ENCODE results near the gene ANKRD11.
"Not testable (repeated sequence)": the region's sequence is repeated elsewhere in the genome, so short reads cannot be mapped to it uniquely, and the experiment has no call there.

Gene ANKRD11

GRCh38 chr16:89430436-89431157 is 59.8 kb downstream of the ANKRD11 start:
- Histone ChIP-seq H3K9me3 (ENCODE audit: control insufficient read depth, insufficient read depth, low read length) (peaks cover 3% of the 10 kb centered on the region; the same call in 1 of the 2 replicates), H3K4me1 (ENCODE audit: control insufficient read depth, low read length) (peaks cover 12% of the 10 kb centered on the region), H3K4me3 (ENCODE audit: low read length) (no peak overlapping the region), H3K27me3 (ENCODE audit: control insufficient read depth, low read length) (no peaks in the 10 kb centered on the region), H4K20me1 (ENCODE audit: control insufficient read depth, insufficient read depth, low read depth, low read length) (peaks cover 52% of the 10 kb centered on the region), H3K27ac (ENCODE audit: low read depth, low read length) (no peak overlapping the region), H3K79me2 (ENCODE audit: control insufficient read depth, low read length) (peaks cover 86% of the 10 kb centered on the region), H3F3A (ENCODE audit: control insufficient read depth, insufficient read depth) (peaks cover 7% of the 10 kb centered on the region; the same call in 1 of the 2 replicates), H3K4me2 (ENCODE audit: low read length) (no peak overlapping the region), H3K36me3 (ENCODE audit: control insufficient read depth, low read length) (peaks cover 20% of the 10 kb centered on the region), H3K9me2 (replicated peaks; ENCODE audit: control insufficient read depth, low read length) (no peaks in the 10 kb centered on the region)
- TF ChIP-seq CTCF (IDR thresholded peaks at IDR 0.05; ENCODE audit: low read depth, low read length, poor library complexity, severe bottlenecking) (no peak), EZH2phosphoT487 (IDR thresholded peaks at IDR 0.05; ENCODE audit: borderline replicate concordance, low read length) (no peak)

- H3K4me2 ChIP-seq (ENCODE audit: low read length); H3K27ac ChIP-seq (ENCODE audit: low read depth, low read length); H3F3A ChIP-seq (ENCODE audit: control insufficient read depth, insufficient read depth); H3K4me3 ChIP-seq (ENCODE audit: low read length); H3K9me2 ChIP-seq (replicated peaks; ENCODE audit: control insufficient read depth, low read length); H3K9me3 ChIP-seq (ENCODE audit: control insufficient read depth, insufficient read depth, low read length); H3K27me3 ChIP-seq (ENCODE audit: control insufficient read depth, low read length): not testable (repeated sequence)
- H4K20me1 ChIP-seq (ENCODE audit: control insufficient read depth, insufficient read depth, low read depth, low read length), result peaks cover 64% of the 10 kb centered on the region
- peaks cover 18% of the 10 kb centered on the region for H3K36me3 ChIP-seq (ENCODE audit: control insufficient read depth, low read length)
- peaks cover 30% of the 10 kb centered on the region for H3K4me1 ChIP-seq (ENCODE audit: control insufficient read depth, low read length)
- H3K79me2 ChIP-seq (ENCODE audit: control insufficient read depth, low read length), result peaks cover 86% of the 10 kb centered on the region
Observed at GRCh38 chr16:89428605-89429004, 61.8 kb downstream of the ANKRD11 start.

GRCh38 chr16:89426736-89427530 is 63.4 kb downstream of the ANKRD11 start:
- Histone ChIP-seq H3K4me2 (ENCODE audit: low read length) (no peak overlapping the region), H3K9me3 (ENCODE audit: control insufficient read depth, insufficient read depth, low read length) (no peaks in the 10 kb centered on the region; the same call in 1 of the 2 replicates), H3K4me1 (ENCODE audit: control insufficient read depth, low read length) (peaks cover 46% of the 10 kb centered on the region), H3K79me2 (ENCODE audit: control insufficient read depth, low read length) (peaks cover 86% of the 10 kb centered on the region), H3K4me3 (ENCODE audit: low read length) (no peak overlapping the region), H3K9me2 (replicated peaks; ENCODE audit: control insufficient read depth, low read length) (no peaks in the 10 kb centered on the region), H3K27ac (ENCODE audit: low read depth, low read length) (no peak overlapping the region), H3K27me3 (ENCODE audit: control insufficient read depth, low read length) (no peaks in the 10 kb centered on the region), H4K20me1 (ENCODE audit: control insufficient read depth, insufficient read depth, low read depth, low read length) (peaks cover 66% of the 10 kb centered on the region), H3K36me3 (ENCODE audit: control insufficient read depth, low read length) (peaks cover 26% of the 10 kb centered on the region), H3F3A (ENCODE audit: control insufficient read depth, insufficient read depth) (peaks cover 7% of the 10 kb centered on the region; the same call in 1 of the 2 replicates)
- TF ChIP-seq CTCF (IDR thresholded peaks at IDR 0.05; ENCODE audit: low read depth, low read length, poor library complexity, severe bottlenecking) (no peak), EZH2phosphoT487 (IDR thresholded peaks at IDR 0.05; ENCODE audit: borderline replicate concordance, low read length) (no peak)

GRCh38 chr16:89425523-89425922 is 64.8 kb downstream of the ANKRD11 start:
- Histone ChIP-seq H3K4me1 (ENCODE audit: control insufficient read depth, low read length) (peaks cover 47% of the 10 kb centered on the region), H3K27ac (ENCODE audit: low read depth, low read length) (no peak overlapping the region), H4K20me1 (ENCODE audit: control insufficient read depth, insufficient read depth, low read depth, low read length) (peaks cover 59% of the 10 kb centered on the region), H3K4me2 (ENCODE audit: low read length) (no peak overlapping the region), H3K36me3 (ENCODE audit: control insufficient read depth, low read length) (peaks cover 30% of the 10 kb centered on the region), H3K79me2 (ENCODE audit: control insufficient read depth, low read length) (peaks cover 86% of the 10 kb centered on the region), H3F3A (ENCODE audit: control insufficient read depth, insufficient read depth) (peaks cover 6% of the 10 kb centered on the region; the same call in 1 of the 2 replicates), H3K27me3 (ENCODE audit: control insufficient read depth, low read length) (no peaks in the 10 kb centered on the region), H3K9me2 (replicated peaks; ENCODE audit: control insufficient read depth, low read length) (no peaks in the 10 kb centered on the region), H3K9me3 (ENCODE audit: control insufficient read depth, insufficient read depth, low read length) (no peaks in the 10 kb centered on the region), H3K4me3 (ENCODE audit: low read length) (no peak overlapping the region)
- no peak for TF ChIP-seq EZH2phosphoT487 (IDR thresholded peaks at IDR 0.05; ENCODE audit: borderline replicate concordance, low read length)
- no peak for TF ChIP-seq CTCF (IDR thresholded peaks at IDR 0.05; ENCODE audit: low read depth, low read length, poor library complexity, severe bottlenecking)

Measured in DOHH2 (cell line).